Measurements from ENCODE around the gene NHS.

GRCh38 chrX:17581641-17582040, 206.6 kb downstream of the NHS start:
- no peak for TF ChIP-seq CTCF (IDR thresholded peaks at IDR 0.05)
- TF ChIP-seq POLR2A (IDR thresholded peaks at IDR 0.05), result no peak
